ENCODE results near the gene RNF223. TPM values are rescaled to one million over a fixed set of nuclear protein-coding genes. Genes with fewer than 3 reads are reported as not detected.

Gene RNF223
- total and polyA plus RNA-seq, 7 donors = not detected

DNA sequence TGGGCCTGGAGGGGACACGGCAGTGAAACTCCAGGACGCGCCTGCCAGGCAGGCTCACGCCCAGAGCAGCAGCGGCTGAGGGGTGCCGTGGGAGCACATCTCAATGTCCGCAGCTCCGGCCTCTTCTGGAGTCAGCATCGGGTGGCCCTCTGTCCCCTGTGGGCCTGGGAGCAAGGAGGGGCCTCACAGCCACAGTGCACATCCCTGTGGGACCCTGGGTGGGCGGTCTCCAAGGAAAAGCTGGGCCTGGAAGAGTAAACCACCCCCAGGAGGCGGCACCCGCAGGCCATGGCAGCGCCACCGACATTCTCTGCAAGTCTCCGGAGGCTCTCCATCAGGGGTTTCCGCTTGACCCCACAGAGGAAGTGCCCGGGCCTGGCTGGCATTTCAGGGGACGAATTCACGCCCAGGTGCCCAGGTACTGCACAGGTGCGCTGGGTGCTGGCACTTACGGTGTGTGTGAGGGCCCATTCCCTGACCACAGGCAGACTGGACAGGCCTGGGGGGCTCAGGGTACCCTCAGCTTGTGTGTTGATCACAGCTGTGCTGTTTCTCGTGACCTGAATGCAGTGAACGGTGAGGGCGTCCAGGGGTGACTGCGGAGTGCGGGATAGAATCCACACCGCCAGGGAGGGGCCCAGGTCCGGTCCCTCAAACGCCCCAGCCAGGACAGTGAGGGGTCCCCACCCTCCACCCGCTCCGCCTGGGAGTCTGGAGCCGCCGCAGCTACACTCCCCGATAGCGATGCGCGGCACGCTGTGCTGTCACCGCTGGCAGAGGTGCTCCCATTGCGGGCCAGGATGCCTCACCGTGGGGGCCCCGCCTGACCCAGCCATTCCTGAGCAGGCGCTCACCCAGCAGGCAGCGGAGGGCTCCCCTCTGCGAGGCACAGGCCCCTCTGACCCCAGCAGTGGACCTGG is 16.6 kb upstream of the RNF223 start:
- DNase-seq = no peak
- TF ChIP-seq, protein P1, sequence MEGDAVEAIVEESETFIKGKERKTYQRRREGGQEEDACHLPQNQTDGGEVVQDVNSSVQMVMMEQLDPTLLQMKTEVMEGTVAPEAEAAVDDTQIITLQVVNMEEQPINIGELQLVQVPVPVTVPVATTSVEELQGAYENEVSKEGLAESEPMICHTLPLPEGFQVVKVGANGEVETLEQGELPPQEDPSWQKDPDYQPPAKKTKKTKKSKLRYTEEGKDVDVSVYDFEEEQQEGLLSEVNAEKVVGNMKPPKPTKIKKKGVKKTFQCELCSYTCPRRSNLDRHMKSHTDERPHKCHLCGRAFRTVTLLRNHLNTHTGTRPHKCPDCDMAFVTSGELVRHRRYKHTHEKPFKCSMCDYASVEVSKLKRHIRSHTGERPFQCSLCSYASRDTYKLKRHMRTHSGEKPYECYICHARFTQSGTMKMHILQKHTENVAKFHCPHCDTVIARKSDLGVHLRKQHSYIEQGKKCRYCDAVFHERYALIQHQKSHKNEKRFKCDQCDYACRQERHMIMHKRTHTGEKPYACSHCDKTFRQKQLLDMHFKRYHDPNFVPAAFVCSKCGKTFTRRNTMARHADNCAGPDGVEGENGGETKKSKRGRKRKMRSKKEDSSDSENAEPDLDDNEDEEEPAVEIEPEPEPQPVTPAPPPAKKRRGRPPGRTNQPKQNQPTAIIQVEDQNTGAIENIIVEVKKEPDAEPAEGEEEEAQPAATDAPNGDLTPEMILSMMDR (IDR thresholded peaks at IDR 0.05) = no peak

DNA sequence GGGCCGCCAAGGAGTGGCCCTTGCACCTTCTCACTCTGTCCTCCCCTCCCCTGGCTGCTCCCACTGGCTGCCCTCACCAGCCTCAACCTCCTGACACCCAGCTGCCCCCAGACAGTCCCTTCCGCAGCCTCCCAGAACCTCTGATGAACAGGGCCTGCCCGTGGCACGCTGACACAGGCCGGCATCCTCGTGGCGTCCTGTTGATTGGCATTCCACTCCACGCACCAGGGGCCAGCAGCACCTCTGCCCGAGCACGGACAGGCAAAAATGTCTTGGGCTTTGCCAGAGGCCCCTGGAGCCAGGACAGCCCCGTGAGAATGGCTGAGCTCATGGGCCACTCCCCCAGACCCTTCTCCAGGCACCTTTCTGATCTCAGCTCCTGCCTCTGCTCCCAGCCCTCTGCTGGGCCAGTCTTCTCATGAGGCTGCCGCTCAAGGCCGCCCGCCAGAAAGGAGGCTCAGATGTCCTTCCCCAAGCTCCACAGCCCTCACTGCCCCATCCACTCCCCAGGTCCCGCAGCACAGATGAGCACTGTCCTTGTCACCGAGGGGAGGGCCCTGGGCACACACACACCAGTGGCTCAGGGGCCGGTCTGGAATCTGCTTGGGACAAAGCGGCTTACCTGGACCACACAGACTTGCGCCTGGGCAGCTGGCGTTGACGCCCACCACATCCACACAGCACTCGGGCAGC is 15.8 kb upstream of the RNF223 start:
- no peaks in the 10 kb centered on the region for H3K9me3 ChIP-seq
- H3K4me3 ChIP-seq = no peak overlapping the region
- H3K27me3 ChIP-seq (ENCODE audit: insufficient read depth in 3 of 3, low read length in 2 of 3) = no peaks in the 10 kb centered on the region
- no peak overlapping the region for H3K27ac ChIP-seq
- intact Hi-C loops (cut with DNase I) = no loop called here
- no peak for DNase-seq
- TF ChIP-seq, protein P1 (IDR thresholded peaks at IDR 0.05) = no peak
- no peaks in the 10 kb centered on the region for H3K4me1 ChIP-seq
- no peak for ATAC-seq
- 93 to 95% (median 93%) methylated on average over 21 to 22 of the region's 22 CpGs for WGBS, 3 donors
- H3K36me3 ChIP-seq (ENCODE audit: insufficient read depth in 1 of 2, low read depth in 1 of 2) = no peaks in the 10 kb centered on the region

More for the DNA sequence above, 16.6 kb upstream of the RNF223 start:
- Histone ChIP-seq H3K4me3 (no peak overlapping the region), H3K9me3 (no peaks in the 10 kb centered on the region), H3K27ac (no peak overlapping the region), H3K36me3 (ENCODE audit: insufficient read depth in 1 of 2, low read depth in 1 of 2) (no peaks in the 10 kb centered on the region), H3K4me1 (no peaks in the 10 kb centered on the region), H3K27me3 (ENCODE audit: insufficient read depth in 3 of 3, low read length in 2 of 3) (no peaks in the 10 kb centered on the region)
- no peak for ATAC-seq
- intact Hi-C loops (cut with DNase I) = no loop called here
- 93 to 96% (median 95%) methylated on average over 44 to 45 of the region's 45 CpGs for WGBS, 3 donors

- H3K4me3 ChIP-seq = no peak overlapping the region
- DNase-seq (no peak), ATAC-seq (no peak)
- intact Hi-C loops (cut with DNase I) = no loop called here
- no peak overlapping the region for H3K27ac ChIP-seq
- no peaks in the 10 kb centered on the region for H3K36me3 ChIP-seq (ENCODE audit: insufficient read depth in 1 of 2, low read depth in 1 of 2)
- no peaks in the 10 kb centered on the region for H3K9me3 ChIP-seq
- WGBS, 3 donors = 89 to 96% (median 93%) methylated on average over 43 to 46 of the region's 46 CpGs
- no peaks in the 10 kb centered on the region for H3K27me3 ChIP-seq (ENCODE audit: insufficient read depth in 3 of 3, low read length in 2 of 3)
- TF ChIP-seq, protein P1 (IDR thresholded peaks at IDR 0.05) = no peak
- no peaks in the 10 kb centered on the region for H3K4me1 ChIP-seq
Measured at GRCh38 chr1:1088801-1089680, 14.9 kb upstream of the RNF223 start.

DNA sequence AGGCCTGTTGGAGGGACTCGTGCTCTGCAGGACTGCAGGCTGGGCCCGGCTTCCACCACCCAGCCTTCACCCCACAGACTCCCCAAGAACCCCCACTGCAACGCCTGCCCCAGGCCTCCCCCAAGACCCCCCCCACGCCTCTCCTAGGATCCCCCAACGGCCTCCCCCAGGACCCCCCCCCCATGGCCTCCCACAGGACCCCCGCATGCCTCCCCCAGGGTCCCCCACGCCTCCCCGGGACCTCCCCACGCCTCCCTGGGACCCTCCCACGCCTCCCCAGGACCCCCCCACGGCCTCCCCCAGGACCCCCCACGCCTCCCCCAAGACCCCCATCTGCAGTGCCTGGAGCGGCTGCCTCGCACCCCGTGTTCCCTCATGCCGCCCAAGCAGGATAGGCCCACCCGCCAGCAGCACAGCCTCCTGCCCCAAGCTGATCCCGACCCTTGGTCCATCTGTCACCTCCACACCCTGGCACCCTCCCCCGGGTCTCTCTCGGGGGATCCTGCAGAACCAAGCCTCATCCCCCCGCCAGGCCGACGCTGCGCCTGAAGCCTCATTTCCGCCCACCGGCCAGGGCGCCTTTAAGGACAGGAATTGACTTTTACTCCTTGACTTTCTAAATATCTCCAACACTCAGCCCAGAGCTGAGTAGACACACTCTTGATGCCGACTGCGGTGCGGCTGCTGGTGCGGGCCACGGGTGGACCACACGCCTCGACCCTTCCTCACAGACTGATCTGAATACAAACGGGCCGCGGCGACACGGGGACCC is 14.1 kb upstream of the RNF223 start:
- intact Hi-C loops (cut with DNase I) = no loop called here
- Histone ChIP-seq H3K27ac (no peak overlapping the region), H3K4me1 (no peaks in the 10 kb centered on the region), H3K36me3 (ENCODE audit: insufficient read depth in 1 of 2, low read depth in 1 of 2) (no peaks in the 10 kb centered on the region), H3K4me3 (no peak overlapping the region), H3K9me3 (no peaks in the 10 kb centered on the region), H3K27me3 (ENCODE audit: insufficient read depth in 3 of 3, low read length in 2 of 3) (no peaks in the 10 kb centered on the region)
- DNase-seq (peak; percentile 13 to 49), ATAC-seq (no peak)
- TF ChIP-seq, protein P1 (IDR thresholded peaks at IDR 0.05) = no peak
- WGBS, 3 donors = 91 to 92% (median 92%) methylated on average over 32 to 38 of the region's 39 CpGs
